ENCODE results near the gene JAK1.
A peak's percentile ranks its signal among the peaks of the same experiment; 100 is the strongest.

The JAK1 gene

DNA sequence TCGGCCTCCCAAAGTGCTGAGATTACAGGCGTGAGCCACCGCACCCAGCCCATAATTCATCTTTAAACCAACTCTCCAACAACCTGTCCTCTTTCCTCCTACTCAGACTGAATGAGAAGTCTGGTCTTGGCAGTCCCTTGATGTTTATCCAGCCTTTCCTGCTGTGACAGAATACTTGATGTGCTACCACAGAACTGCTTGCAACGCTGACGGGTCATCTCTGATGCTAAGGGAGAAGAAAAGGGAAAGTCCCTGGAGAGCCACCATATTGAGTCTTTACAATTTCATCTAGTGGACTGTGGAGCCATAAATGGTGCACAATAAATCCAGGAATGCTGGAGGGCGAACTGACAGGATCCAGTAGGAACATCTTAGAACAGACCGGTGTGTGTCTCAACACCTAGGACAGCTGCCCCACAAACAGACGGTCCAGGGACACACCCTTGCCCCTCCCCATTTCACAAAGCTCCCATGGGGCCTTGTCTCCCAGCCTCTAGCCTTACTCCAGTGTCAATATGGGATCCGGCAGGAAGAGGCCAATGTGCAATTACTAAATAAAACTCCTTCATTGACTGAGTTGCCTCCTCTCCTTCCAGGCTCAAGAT lies 30.7 kb downstream of the JAK1 start:
- Histone ChIP-seq H3K4me1 (ENCODE audit: low read length) (peaks cover 27% of the 10 kb centered on the region), H3K79me2 (ENCODE audit: low read length) (peaks cover 95% of the 10 kb centered on the region), H4K20me1 (ENCODE audit: insufficient read depth, low read length) (peaks cover 89% of the 10 kb centered on the region), H3K9me3 (ENCODE audit: insufficient read depth, low read length) (no peaks in the 10 kb centered on the region), H3K4me2 (ENCODE audit: low read length) (no peak overlapping the region), H3K36me3 (replicated peaks; ENCODE audit: low read depth, low read length) (peaks cover 5% of the 10 kb centered on the region), H3K4me3 (ENCODE audit: low read length) (no peak overlapping the region), H2AFZ (ENCODE audit: low read depth, low read length) (no peak overlapping the region), H3K27me3 (ENCODE audit: low read depth, low read length) (no peaks in the 10 kb centered on the region), H3K9ac (ENCODE audit: low read length) (no peak overlapping the region), H3K27ac (ENCODE audit: low read length) (no peak overlapping the region)
- TF ChIP-seq EZH2phosphoT487 (IDR thresholded peaks at IDR 0.05; ENCODE audit: low read depth) = no peak
- TF ChIP-seq, protein P1, sequence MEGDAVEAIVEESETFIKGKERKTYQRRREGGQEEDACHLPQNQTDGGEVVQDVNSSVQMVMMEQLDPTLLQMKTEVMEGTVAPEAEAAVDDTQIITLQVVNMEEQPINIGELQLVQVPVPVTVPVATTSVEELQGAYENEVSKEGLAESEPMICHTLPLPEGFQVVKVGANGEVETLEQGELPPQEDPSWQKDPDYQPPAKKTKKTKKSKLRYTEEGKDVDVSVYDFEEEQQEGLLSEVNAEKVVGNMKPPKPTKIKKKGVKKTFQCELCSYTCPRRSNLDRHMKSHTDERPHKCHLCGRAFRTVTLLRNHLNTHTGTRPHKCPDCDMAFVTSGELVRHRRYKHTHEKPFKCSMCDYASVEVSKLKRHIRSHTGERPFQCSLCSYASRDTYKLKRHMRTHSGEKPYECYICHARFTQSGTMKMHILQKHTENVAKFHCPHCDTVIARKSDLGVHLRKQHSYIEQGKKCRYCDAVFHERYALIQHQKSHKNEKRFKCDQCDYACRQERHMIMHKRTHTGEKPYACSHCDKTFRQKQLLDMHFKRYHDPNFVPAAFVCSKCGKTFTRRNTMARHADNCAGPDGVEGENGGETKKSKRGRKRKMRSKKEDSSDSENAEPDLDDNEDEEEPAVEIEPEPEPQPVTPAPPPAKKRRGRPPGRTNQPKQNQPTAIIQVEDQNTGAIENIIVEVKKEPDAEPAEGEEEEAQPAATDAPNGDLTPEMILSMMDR (IDR thresholded peaks at IDR 0.05; ENCODE audit: low read depth, low read length) = no peak

DNA sequence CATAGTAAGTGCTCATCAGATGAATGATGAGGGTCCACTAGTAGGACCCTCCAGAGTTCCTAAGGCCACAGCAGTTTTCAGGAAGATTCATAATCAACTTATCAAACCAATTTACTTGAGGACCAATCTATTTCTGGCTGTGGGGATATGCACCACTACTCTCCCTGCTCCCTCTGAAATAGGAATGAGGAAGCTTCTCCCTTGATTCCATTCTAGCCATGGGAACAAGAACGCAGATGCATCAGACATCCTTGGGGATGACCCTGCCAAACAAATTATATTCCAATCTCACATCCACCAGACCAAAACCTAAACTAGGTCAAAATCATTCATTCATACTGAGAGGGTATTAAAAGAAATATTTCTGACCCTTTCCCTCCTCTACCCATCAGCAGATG lies 31.5 kb downstream of the JAK1 start:
- H3K27ac ChIP-seq (ENCODE audit: low read length) = no peak overlapping the region
- peaks cover 27% of the 10 kb centered on the region for H3K4me1 ChIP-seq (ENCODE audit: low read length)
- no peaks in the 10 kb centered on the region for H3K27me3 ChIP-seq (ENCODE audit: low read depth, low read length)
- H3K36me3 ChIP-seq (replicated peaks; ENCODE audit: low read depth, low read length) = peaks cover 5% of the 10 kb centered on the region
- H3K9ac ChIP-seq (ENCODE audit: low read length) = no peak overlapping the region
- H3K9me3 ChIP-seq (ENCODE audit: insufficient read depth, low read length) = no peaks in the 10 kb centered on the region
- peaks cover 81% of the 10 kb centered on the region for H4K20me1 ChIP-seq (ENCODE audit: insufficient read depth, low read length)
- H3K4me2 ChIP-seq (ENCODE audit: low read length) = no peak overlapping the region
- no peak for TF ChIP-seq EZH2phosphoT487 (IDR thresholded peaks at IDR 0.05; ENCODE audit: low read depth)
- TF ChIP-seq, protein P1 (IDR thresholded peaks at IDR 0.05; ENCODE audit: low read depth, low read length) = no peak
- peaks cover 90% of the 10 kb centered on the region for H3K79me2 ChIP-seq (ENCODE audit: low read length)
- H3K4me3 ChIP-seq (ENCODE audit: low read length) = no peak overlapping the region
- no peak overlapping the region for H2AFZ ChIP-seq (ENCODE audit: low read depth, low read length)

DNA sequence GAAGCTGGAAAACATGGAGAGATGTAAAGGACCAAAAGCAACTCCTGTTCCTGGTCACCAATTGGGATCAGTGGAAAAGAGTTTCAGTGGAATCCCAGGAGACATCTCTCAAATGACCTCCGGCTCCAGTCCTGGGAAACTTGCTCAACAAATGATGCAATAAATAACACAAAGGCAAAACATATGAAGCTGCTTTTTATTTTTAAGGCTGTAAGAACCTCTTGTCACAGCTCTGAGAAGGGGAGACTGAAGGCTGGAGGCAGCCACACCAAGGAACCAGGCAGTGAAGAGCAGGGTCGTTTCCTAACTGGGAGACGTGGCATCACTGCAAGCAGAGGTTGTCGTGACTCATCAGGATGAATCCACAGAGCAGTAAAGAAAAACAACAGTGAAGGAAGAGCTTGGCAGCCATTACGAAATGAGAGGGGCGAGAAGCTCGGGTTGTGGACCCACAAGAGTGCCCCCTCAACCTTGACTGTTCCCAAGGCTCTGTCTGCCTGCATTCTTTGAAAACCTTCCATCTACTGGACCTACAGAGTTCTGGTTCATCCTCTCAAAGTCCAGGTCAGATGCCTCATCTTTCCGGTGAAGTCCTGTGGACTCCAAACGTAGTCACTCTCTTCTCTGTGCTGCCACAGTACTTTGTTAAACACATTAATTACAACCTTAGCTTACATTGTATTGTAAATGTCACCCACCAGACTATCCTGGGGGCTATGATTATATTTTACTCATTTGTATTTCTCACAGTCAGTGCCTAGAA lies 32.1 kb downstream of the JAK1 start:
- Histone ChIP-seq H3K4me1 (ENCODE audit: low read length) (peaks cover 27% of the 10 kb centered on the region), H3K79me2 (ENCODE audit: low read length) (peaks cover 90% of the 10 kb centered on the region)

More for the DNA sequence above, 32.1 kb downstream of the JAK1 start:
- Histone ChIP-seq H3K9me3 (ENCODE audit: insufficient read depth, low read length) (no peaks in the 10 kb centered on the region), H2AFZ (ENCODE audit: low read depth, low read length) (no peak overlapping the region), H3K4me2 (ENCODE audit: low read length) (peak overlapping the region; percentile 61), H3K36me3 (replicated peaks; ENCODE audit: low read depth, low read length) (peaks cover 5% of the 10 kb centered on the region), H4K20me1 (ENCODE audit: insufficient read depth, low read length) (peaks cover 81% of the 10 kb centered on the region), H3K9ac (ENCODE audit: low read length) (no peak overlapping the region), H3K4me3 (ENCODE audit: low read length) (peak overlapping the region; percentile 11), H3K27ac (ENCODE audit: low read length) (no peak overlapping the region), H3K27me3 (ENCODE audit: low read depth, low read length) (no peaks in the 10 kb centered on the region)
- TF ChIP-seq, protein P1 (IDR thresholded peaks at IDR 0.05; ENCODE audit: low read depth, low read length) = no peak
- TF ChIP-seq EZH2phosphoT487 (IDR thresholded peaks at IDR 0.05; ENCODE audit: low read depth) = no peak

Measured in OCI-LY3 (cell line).